Endothelial cell of umbilical vein (primary cell): ENCODE results near the gene SLC26A11. TPM values are rescaled to one million over a fixed set of nuclear protein-coding genes. Genes with fewer than 3 reads are reported as not detected.

Source experiments
- BruUV-seq: library from RNA; stranded (reverse); fragments of 400-500 nt; replicated peaks from 2 replicates; lab custom pipeline; 2021; lab: Mats Ljungman, UMichigan
- CTCF ChIA-PET: fragments of 300-600, 350-600 bp; sonication (Branson Sonifier 250); formaldehyde crosslinking; loops from one replicate; lab custom pipeline; 2021; ENCODE audit warnings: antibody characterized with exemption, inconsistent platforms; lab: Charles Lee
- POLR2A ChIA-PET: fragments of 300-600, 350-600 bp; sonication (Branson Sonifier 250); formaldehyde crosslinking; loops from one replicate; lab custom pipeline; 2021; ENCODE audit warnings: antibody characterized with exemption, inconsistent platforms; lab: Charles Lee
- DNase-seq: peaks from one replicate; pipeline ENCODE4 v3.0.0-alpha.2; 2011; ENCODE audit warnings: low read depth, low spot score
- FAIRE-seq: peaks from 2 replicates; lab custom pipeline; 2011; peaks lifted over from hg19 to GRCh38; lab: Jason Lieb, UNC
- H2AFZ ChIP-seq: 2 replicates; pipeline ENCODE4 v1.6.0; 2012; ENCODE audit warnings: low read depth, low read length, control low read depth, inconsistent platforms
- H3K27ac ChIP-seq: 2 replicates; pipeline ENCODE4 v1.5.1; 2011; ENCODE audit warnings: low read depth, mild to moderate bottlenecking, control low read depth, low read length, moderate library complexity; ENCODE audit not compliant: insufficient read depth
- H3K27me3 ChIP-seq, 2 experiments: 2 replicates each; pipeline versions ENCODE4 v1.6.0 to v1.6.1; 2011; ENCODE audit warnings: low read length in 2 of 2, mixed read lengths in 1 of 2; ENCODE audit not compliant: control insufficient read depth in 2 of 2, insufficient read depth in 2 of 2
- H3K36me3 ChIP-seq, 2 experiments: 2 replicates in 1 of 2; 3 replicates in 1 of 2; pipeline ENCODE4 v1.5.1; 2011; ENCODE audit warnings: low read length in 2 of 2, mild to moderate bottlenecking in 1 of 2, moderate library complexity in 1 of 2; ENCODE audit not compliant: control insufficient read depth in 2 of 2, insufficient read depth in 2 of 2; ENCODE audit errors: extremely low read depth in 1 of 2
- H3K4me1 ChIP-seq: 3 replicates; pipeline ENCODE4 v1.5.1; 2011; ENCODE audit warnings: mild to moderate bottlenecking, low read length; ENCODE audit not compliant: control insufficient read depth, insufficient read depth; ENCODE audit errors: extremely low read depth
- H3K4me2 ChIP-seq: 2 replicates; pipeline ENCODE4 v1.6.1; 2011; ENCODE audit warnings: low read length, control low read depth, mixed read lengths; ENCODE audit not compliant: insufficient read depth
- H3K4me3 ChIP-seq, 3 experiments: fragments of 200-600 bp in 1 of 3; sonication (generic), shearing (Covaris generic) in 1 of 3; replicated peaks in 1 of 3; 2 replicates each; pipeline ENCODE4 v1.5.1; 2011 to 2016; ENCODE audit warnings: control low read depth in 3 of 3, low read length in 3 of 3, mild to moderate bottlenecking in 2 of 3, inconsistent platforms in 1 of 3, low read depth in 1 of 3, moderate library complexity in 1 of 3; ENCODE audit not compliant: insufficient read depth in 1 of 3
- H3K79me2 ChIP-seq: 2 replicates; pipeline ENCODE4 v1.6.0; 2012; ENCODE audit warnings: low read length, inconsistent platforms; ENCODE audit not compliant: control insufficient read depth, insufficient read depth
- H3K9ac ChIP-seq: replicated peaks from 2 replicates; pipeline ENCODE3; 2011; ENCODE audit warnings: low read length, control low read depth; ENCODE audit not compliant: insufficient read depth; ENCODE audit errors: extremely low read depth
- H3K9me1 ChIP-seq: replicated peaks from 3 replicates; pipeline ENCODE4 v1.6.0; 2011; ENCODE audit warnings: mild to moderate bottlenecking, low read length; ENCODE audit not compliant: control insufficient read depth, insufficient read depth; ENCODE audit errors: extremely low read depth
- H3K9me3 ChIP-seq: replicated peaks from 2 replicates; pipeline ENCODE4 v1.5.1; 2012; ENCODE audit warnings: low read length, inconsistent platforms; ENCODE audit not compliant: control insufficient read depth, insufficient read depth
- H4K20me1 ChIP-seq: replicated peaks from 2 replicates; pipeline ENCODE3; 2011; ENCODE audit warnings: mild to moderate bottlenecking, low read length; ENCODE audit not compliant: control insufficient read depth, insufficient read depth; ENCODE audit errors: extremely low read depth
- CTCF ChIP-seq, 2 donors: IDR thresholded peaks; 1 replicate in 1 of 2; 2 replicates in 1 of 2; pipeline ENCODE4 v1.5.1; 2011; ENCODE audit warnings: low read length in 2 of 2, mild to moderate bottlenecking in 2 of 2, moderate library complexity in 2 of 2, control low read depth in 1 of 2, inconsistent platforms in 1 of 2, low read depth in 1 of 2; ENCODE audit not compliant: insufficient read depth in 1 of 2; ENCODE audit errors: extremely low read depth in 1 of 2
- EZH2 ChIP-seq: IDR thresholded peaks from 2 replicates; pipeline ENCODE4 v1.6.1; 2012; ENCODE audit warnings: borderline replicate concordance, low read depth, mild to moderate bottlenecking, moderate library complexity, low read length, inconsistent platforms; ENCODE audit not compliant: severe bottlenecking
- FOS ChIP-seq: IDR thresholded peaks from 2 replicates; pipeline ENCODE4 v1.6.1; 2011; ENCODE audit warnings: mild to moderate bottlenecking, low read length, moderate library complexity, borderline replicate concordance; ENCODE audit not compliant: insufficient read depth
- GATA2 ChIP-seq: IDR thresholded peaks from 2 replicates; pipeline ENCODE4 v1.7.0; 2011; ENCODE audit warnings: low read depth, mild to moderate bottlenecking, moderate library complexity, mixed read lengths, low read length; ENCODE audit not compliant: insufficient read length, insufficient read depth
- JUN ChIP-seq: IDR thresholded peaks from 2 replicates; pipeline ENCODE4 v1.6.1; 2011; ENCODE audit warnings: borderline replicate concordance, low read depth; ENCODE audit not compliant: insufficient read length, insufficient read depth
- MAX ChIP-seq: IDR thresholded peaks from 2 replicates; pipeline ENCODE4 v1.6.1; 2011; ENCODE audit not compliant: insufficient read depth, insufficient read length
- MYC ChIP-seq: IDR thresholded peaks from one replicate; pipeline ENCODE4 v1.6.1; 2011; ENCODE audit warnings: mild to moderate bottlenecking, low read depth, low read length
- POLR2A ChIP-seq: IDR thresholded peaks from 2 replicates; pipeline ENCODE4 v1.6.1; 2012; ENCODE audit warnings: low read depth, mild to moderate bottlenecking, control low read depth, low read length
- POLR2AphosphoS5 ChIP-seq: IDR thresholded peaks from 2 replicates; pipeline ENCODE4 v1.6.1; 2012; ENCODE audit warnings: low read depth, mild to moderate bottlenecking, control low read depth, low read length, moderate library complexity; ENCODE audit not compliant: insufficient read depth
- dilution Hi-C: fragments of 300-500 bp; cut with MboI; formaldehyde crosslinking; loops from one replicate; pipeline ENCODE4 v1.15.0; 2019; ENCODE audit warnings: low sequenced_read_pairs; ENCODE audit not compliant: extremely low pct_ligation_motif_present
- intact Hi-C: fragments of 100-400 bp; cut with micrococcal nuclease; formaldehyde crosslinking; loops from one replicate; pipeline ENCODE4 v1.10.0; 2022
- polyA plus RNA-seq, 4 experiments: library from polyadenylated mRNA; depleted of rRNA in 3 of 4; stranded (reverse) in 3 of 4; unstranded in 1 of 4; fragments of >200 nt; gene quantifications; 2 replicates each; pipeline versions ENCODE4 v1.2.1 to v1.2.3, GENCODE V29; 2011 to 2012; ENCODE audit warnings: missing spikeins in 1 of 4
- total RNA-seq: library from RNA; stranded (reverse); gene quantifications from 2 replicates; pipeline ENCODE4 v1.2.3, GENCODE V29; 2021

SLC26A11 gene
- total and polyA plus RNA-seq, 2 donors (not counting 3 experiments of a cell fraction or from before 2014, with no cell fraction given) = 25.2 to 33.0 TPM

- H3K9ac ChIP-seq = no peak overlapping the region
- no peaks in the 10 kb centered on the region for H3K27me3 ChIP-seq
- H2AFZ ChIP-seq = no peak overlapping the region
- no TSS peak for BruUV-seq
- H3K4me3 ChIP-seq = no peak overlapping the region
- peaks cover 2% of the 10 kb centered on the region for H3K9me3 ChIP-seq
- ChIA-PET POLR2A (no interaction called here), CTCF (interaction anchor here (0.6 to 2.0 kb wide), 2 partner anchors 23 to 37 kb away, joined by 3 to 6 read pairs; no protein-coding TSS in a partner anchor)
- dilution Hi-C loops (no loop called here), intact Hi-C loops (no loop called here)
- no peak for FAIRE-seq
- H3K4me1 ChIP-seq = no peaks in the 10 kb centered on the region
- TF ChIP-seq JUN (no peak), CTCF (IDR thresholded peaks at IDR 0.05; ENCODE audit: extremely low read depth in 1 of 2, insufficient read depth in 1 of 2, low read depth in 1 of 2, low read length in 2 of 2) (no peak), MYC (no peak), EZH2 (no peak), POLR2A (no peak), FOS (no peak)
- no peak overlapping the region for H3K27ac ChIP-seq
- H3K36me3 ChIP-seq = peaks cover 0 to 10% of the 10 kb centered on the region in 2 experiments
- no peaks in the 10 kb centered on the region for H4K20me1 ChIP-seq
- no peaks in the 10 kb centered on the region for H3K9me1 ChIP-seq
- DNase-seq = no peak
- H3K79me2 ChIP-seq = no peaks in the 10 kb centered on the region
- no peak overlapping the region for H3K4me2 ChIP-seq
These were observed 12.2 kb downstream of the SLC26A11 start for GRCh38 chr17:80232438-80232837.

GRCh38 chr17:80233202-80233601 lies 13.0 kb downstream of the SLC26A11 start:
- FAIRE-seq (no peak), DNase-seq (no peak)
- peaks cover 2% of the 10 kb centered on the region for H3K9me3 ChIP-seq
- POLR2A ChIA-PET = no interaction called here
- no peak for TF ChIP-seq MYC
- no peak for TF ChIP-seq JUN
- no peak for TF ChIP-seq POLR2A
- no peak for TF ChIP-seq EZH2
- no peak for TF ChIP-seq MAX
- TF ChIP-seq FOS = no peak
- no peak for TF ChIP-seq CTCF (IDR thresholded peaks at IDR 0.05; ENCODE audit: extremely low read depth in 1 of 2, insufficient read depth in 1 of 2, low read depth in 1 of 2, low read length in 2 of 2)
- TF ChIP-seq GATA2 = no peak
- TF ChIP-seq POLR2AphosphoS5 = no peak
- no peak overlapping the region for H3K27ac ChIP-seq
- intact Hi-C loops (no loop called here), dilution Hi-C loops (no loop called here)
- CTCF ChIA-PET = interaction anchor here (0.6 kb wide), 1 partner anchor 22 kb away, joined by 3 read pairs; no protein-coding TSS in a partner anchor
- no peak overlapping the region for H3K9ac ChIP-seq
- H3K36me3 ChIP-seq = peaks cover 0 to 13% of the 10 kb centered on the region in 2 experiments
- H3K4me1 ChIP-seq = no peaks in the 10 kb centered on the region
- no peak overlapping the region for H2AFZ ChIP-seq
- H3K27me3 ChIP-seq = no peaks in the 10 kb centered on the region
- H3K9me1 ChIP-seq = no peaks in the 10 kb centered on the region
- no peak overlapping the region for H3K4me2 ChIP-seq
- no peak overlapping the region for H3K4me3 ChIP-seq
- H4K20me1 ChIP-seq = no peaks in the 10 kb centered on the region
- BruUV-seq = no TSS peak
- no peaks in the 10 kb centered on the region for H3K79me2 ChIP-seq
